RWPE1 (cell line): Measurements from ENCODE around the gene FBXO10.
A peak's percentile ranks its signal among the peaks of the same experiment; 100 is the strongest.
"Not testable (repeated sequence)": the region's sequence is repeated elsewhere in the genome, so short reads cannot be mapped to it uniquely, and the experiment has no call there.

Source experiments
- CTCF ChIA-PET: fragments of 350-600 bp; sonication (Branson Sonifier 250); formaldehyde crosslinking; extraction: SDS; loops from one replicate; lab custom pipeline; 2021; lab: Yijun Ruan, JAX
- POLR2A ChIA-PET: fragments of 400-600 bp; formaldehyde crosslinking; extraction: SDS; loops from one replicate; lab custom pipeline; 2020; ENCODE audit warnings: antibody characterized with exemption; ENCODE audit not compliant: low non-redundant PET; lab: Yijun Ruan, JAX
- DNase-seq: peaks from one replicate; pipeline ENCODE4 v3.0.0; 2012; ENCODE audit warnings: low spot score
- H3K27ac ChIP-seq: fragments of 450-650 bp; 2 replicates; pipeline ENCODE4 v1.5.1; 2017
- CTCF ChIP-seq: fragments of 450-650 bp; conservative IDR thresholded peaks from 2 replicates; pipeline ENCODE4 v1.5.1; 2017; ENCODE audit warnings: low read depth, mild to moderate bottlenecking

The FBXO10 gene

GRCh38 chr9:37611961-37612360 is 35.8 kb upstream of the FBXO10 start:
- DNase-seq: no peak
- CTCF ChIA-PET: no interaction called here
- no peak for TF ChIP-seq CTCF
- POLR2A ChIA-PET: no interaction called here
- H3K27ac ChIP-seq: no peak overlapping the region

GRCh38 chr9:37611014-37611413 is 34.8 kb upstream of the FBXO10 start:
- POLR2A ChIA-PET: interaction anchor here (0.7 kb wide), 1 partner anchor 11 kb away, joined by 7 read pairs; no protein-coding TSS in a partner anchor

GRCh38 chr9:37609735-37610397 is 33.7 kb upstream of the FBXO10 start:
- no peak for DNase-seq
- no peak for TF ChIP-seq CTCF
- POLR2A ChIA-PET: no interaction called here
- CTCF ChIA-PET: no interaction called here
- H3K27ac ChIP-seq: no peak overlapping the region

More at GRCh38 chr9:37611014-37611413, 34.8 kb upstream of the FBXO10 start:
- CTCF ChIA-PET: interaction anchor here (0.5 to 0.7 kb wide), 2 partner anchors 167 to 606 kb away, joined by 3 to 5 read pairs; no protein-coding TSS in a partner anchor
- H3K27ac ChIP-seq: no peak overlapping the region
- DNase-seq: no peak
- no peak for TF ChIP-seq CTCF

GRCh38 chr9:37608250-37608649 is 32.1 kb upstream of the FBXO10 start:
- ChIA-PET POLR2A (no interaction called here), CTCF (interaction anchor here (0.7 kb wide), 2 partner anchors 16 to 148 kb away, joined by 3 to 4 read pairs; no protein-coding TSS in a partner anchor)
- H3K27ac ChIP-seq: no peak overlapping the region
- no peak for DNase-seq
- no peak for TF ChIP-seq CTCF

GRCh38 chr9:37604296-37604695 is 28.1 kb upstream of the FBXO10 start:
- TF ChIP-seq CTCF: no peak
- ChIA-PET POLR2A (no interaction called here), CTCF (interaction anchor here (0.6 kb wide), 1 partner anchor 171 kb away, joined by 5 read pairs; no protein-coding TSS in a partner anchor)
- H3K27ac ChIP-seq: no peak overlapping the region
- DNase-seq: no peak

GRCh38 chr9:37602817-37603216 is 26.6 kb upstream of the FBXO10 start:
- 0 out of 2 replicates have a peak overlapping the region, but pooled peaks have one; percentile 18 for H3K27ac ChIP-seq
- ChIA-PET POLR2A (no interaction called here), CTCF (no interaction called here)
- TF ChIP-seq CTCF: no peak
- peak; percentile 84 for DNase-seq

- POLR2A ChIA-PET, H3K27ac ChIP-seq, CTCF ChIA-PET, DNase-seq: not testable (repeated sequence)
These were observed 25.9 kb upstream of the FBXO10 start for GRCh38 chr9:37602061-37602460.
